HUES64 (cell line): Measurements from ENCODE around the gene KRT34.

Source experiments
- H3K27ac ChIP-seq: 2 replicates; pipeline ENCODE4 v1.7.0; 2013; ENCODE audit warnings: low read depth, low read length, inconsistent platforms
- H3K27me3 ChIP-seq: 2 replicates; pipeline ENCODE4 v1.6.1; 2013; ENCODE audit warnings: mild to moderate bottlenecking, low read length; ENCODE audit not compliant: insufficient read depth
- H3K36me3 ChIP-seq: 2 replicates; pipeline ENCODE4 v1.6.1; 2013; ENCODE audit warnings: mild to moderate bottlenecking, low read length; ENCODE audit not compliant: insufficient read depth
- H3K4me1 ChIP-seq: 2 replicates; pipeline ENCODE4 v1.6.1; 2013; ENCODE audit warnings: mild to moderate bottlenecking, low read length, moderate library complexity; ENCODE audit not compliant: insufficient read depth
- H3K4me3 ChIP-seq: 2 replicates; pipeline ENCODE4 v1.5.1; 2013; ENCODE audit warnings: mild to moderate bottlenecking, low read length, moderate library complexity
- H3K9ac ChIP-seq: 2 replicates; pipeline ENCODE4 v1.6.1; 2013; ENCODE audit warnings: mild to moderate bottlenecking, low read depth, low read length
- H3K9me3 ChIP-seq: 2 replicates; pipeline ENCODE4 v1.6.1; 2013; ENCODE audit warnings: low read depth, low read length; ENCODE audit not compliant: insufficient read depth
- WGBS: fragments of 150-250, 120-280 bp; methylation state at CpG from one replicate; pipeline ENCODE4 v1.1.7; 2013; ENCODE audit warnings: missing lambda C conversion rate; 5-methylcytosine and 5-hydroxymethylcytosine counted together

KRT34 gene

DNA sequence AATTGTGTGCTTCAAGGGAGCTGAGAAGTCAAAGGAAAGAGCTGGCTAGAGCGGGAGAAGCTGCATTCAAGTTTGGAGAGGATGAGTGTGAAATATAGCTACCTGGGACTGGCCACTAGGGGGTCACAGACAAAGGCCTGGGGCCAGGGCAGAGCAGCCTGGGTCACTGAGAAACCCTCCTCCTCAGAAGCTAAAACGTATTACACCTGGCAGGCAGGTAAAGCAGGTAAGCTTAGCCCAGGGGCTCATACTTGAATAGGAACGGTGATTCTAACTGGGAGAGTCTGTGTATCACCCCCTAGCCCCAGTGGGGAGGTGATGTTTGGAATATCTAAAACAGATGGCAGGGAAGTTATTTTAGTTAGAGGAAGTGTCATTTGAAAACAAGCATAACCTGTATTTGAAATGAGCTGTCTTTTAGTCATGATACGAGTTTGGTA lies 35.5 kb upstream of the KRT34 start:
- H3K9me3 ChIP-seq = no peaks in the 10 kb centered on the region
- H3K27me3 ChIP-seq = no peaks in the 10 kb centered on the region
- H3K27ac ChIP-seq = no peak overlapping the region
- peaks cover 11% of the 10 kb centered on the region; the same call in 1 of the 2 replicates for H3K4me1 ChIP-seq
- no peak overlapping the region for H3K9ac ChIP-seq
- H3K36me3 ChIP-seq = no peaks in the 10 kb centered on the region
- no peak overlapping the region for H3K4me3 ChIP-seq
- WGBS = 55% methylated on average over 4 of the region's 4 CpGs

- Histone ChIP-seq H3K27me3 (no peaks in the 10 kb centered on the region), H3K27ac (no peak overlapping the region), H3K9me3 (no peaks in the 10 kb centered on the region), H3K4me3 (no peak overlapping the region), H3K36me3 (no peaks in the 10 kb centered on the region), H3K9ac (no peak overlapping the region), H3K4me1 (peaks cover 14% of the 10 kb centered on the region; the same call in 1 of the 2 replicates)
- WGBS = 95% methylated on average over 6 of the region's 6 CpGs
These were observed 35.0 kb upstream of the KRT34 start for GRCh38 chr17:41417127-41417526.

GRCh38 chr17:41416479-41416878 lies 34.4 kb upstream of the KRT34 start:
- Histone ChIP-seq H3K9me3 (no peaks in the 10 kb centered on the region), H3K27me3 (no peaks in the 10 kb centered on the region), H3K4me3 (no peak overlapping the region), H3K27ac (no peak overlapping the region), H3K4me1 (peaks cover 20% of the 10 kb centered on the region; the same call in 1 of the 2 replicates), H3K36me3 (no peaks in the 10 kb centered on the region), H3K9ac (no peak overlapping the region)
- WGBS = 97% methylated on average over 5 of the region's 5 CpGs

DNA sequence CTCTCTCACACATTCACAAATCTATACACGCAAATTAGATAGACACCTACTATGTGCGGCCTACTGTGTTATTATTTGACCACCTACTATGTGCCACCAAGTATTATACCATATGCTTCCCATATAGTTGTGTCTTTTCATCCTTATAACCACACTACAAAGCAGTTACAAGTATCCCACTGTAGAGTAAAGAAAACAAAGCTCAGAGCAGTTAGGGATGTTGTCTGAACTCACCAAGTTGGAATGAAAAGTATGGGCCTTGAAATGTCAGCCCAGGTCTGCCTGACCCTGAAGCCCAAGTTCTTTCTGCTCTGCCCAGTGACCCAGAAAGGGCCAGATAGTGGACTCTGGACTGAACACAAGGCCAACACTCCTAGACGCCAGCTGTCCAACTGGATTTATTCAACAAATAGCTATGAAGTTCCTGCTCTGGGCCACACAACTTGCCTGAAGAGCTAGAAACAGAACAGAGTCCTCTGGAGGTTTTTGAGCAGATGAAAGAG lies 33.8 kb upstream of the KRT34 start:
- WGBS = 89% methylated on average over 3 of the region's 3 CpGs
- Histone ChIP-seq H3K36me3 (no peaks in the 10 kb centered on the region), H3K4me3 (no peak overlapping the region), H3K9ac (no peak overlapping the region), H3K4me1 (peaks cover 20% of the 10 kb centered on the region; the same call in 1 of the 2 replicates), H3K27me3 (no peaks in the 10 kb centered on the region), H3K27ac (no peak overlapping the region), H3K9me3 (no peaks in the 10 kb centered on the region)

DNA sequence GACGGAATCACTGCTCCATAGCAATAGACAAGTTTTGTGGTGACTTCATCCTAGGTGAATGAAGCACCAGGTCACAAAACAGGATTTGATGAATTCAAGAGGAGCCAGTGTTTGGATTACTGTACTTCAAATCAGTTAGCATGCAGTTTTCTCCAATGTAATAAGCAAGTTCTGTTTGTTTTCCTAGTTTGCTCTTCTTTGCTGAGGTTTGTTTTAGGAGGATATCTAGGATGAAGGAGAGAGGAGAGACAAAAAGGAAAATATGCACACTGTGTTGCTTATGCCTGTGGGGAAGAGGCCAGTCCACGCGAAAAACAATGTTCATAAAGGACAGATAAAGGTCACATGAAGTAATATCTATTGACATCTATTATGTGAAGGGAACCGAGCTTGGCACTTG lies 33.3 kb upstream of the KRT34 start:
- no peak overlapping the region for H3K9ac ChIP-seq
- no peaks in the 10 kb centered on the region for H3K36me3 ChIP-seq
- H3K4me1 ChIP-seq = peaks cover 20% of the 10 kb centered on the region; the same call in 1 of the 2 replicates
- H3K9me3 ChIP-seq = no peaks in the 10 kb centered on the region
- H3K27me3 ChIP-seq = no peaks in the 10 kb centered on the region
- no peak overlapping the region for H3K27ac ChIP-seq
- WGBS = 91% methylated on average over 4 of the region's 4 CpGs
- H3K4me3 ChIP-seq = no peak overlapping the region

GRCh38 chr17:41413982-41414381 lies 31.9 kb upstream of the KRT34 start:
- Histone ChIP-seq H3K27ac (no peak overlapping the region), H3K4me1 (peaks cover 20% of the 10 kb centered on the region; the same call in 1 of the 2 replicates), H3K27me3 (no peaks in the 10 kb centered on the region), H3K36me3 (no peaks in the 10 kb centered on the region), H3K4me3 (no peak overlapping the region), H3K9me3 (no peaks in the 10 kb centered on the region), H3K9ac (no peak overlapping the region)
- 92% methylated on average over 2 of the region's 2 CpGs for WGBS

DNA sequence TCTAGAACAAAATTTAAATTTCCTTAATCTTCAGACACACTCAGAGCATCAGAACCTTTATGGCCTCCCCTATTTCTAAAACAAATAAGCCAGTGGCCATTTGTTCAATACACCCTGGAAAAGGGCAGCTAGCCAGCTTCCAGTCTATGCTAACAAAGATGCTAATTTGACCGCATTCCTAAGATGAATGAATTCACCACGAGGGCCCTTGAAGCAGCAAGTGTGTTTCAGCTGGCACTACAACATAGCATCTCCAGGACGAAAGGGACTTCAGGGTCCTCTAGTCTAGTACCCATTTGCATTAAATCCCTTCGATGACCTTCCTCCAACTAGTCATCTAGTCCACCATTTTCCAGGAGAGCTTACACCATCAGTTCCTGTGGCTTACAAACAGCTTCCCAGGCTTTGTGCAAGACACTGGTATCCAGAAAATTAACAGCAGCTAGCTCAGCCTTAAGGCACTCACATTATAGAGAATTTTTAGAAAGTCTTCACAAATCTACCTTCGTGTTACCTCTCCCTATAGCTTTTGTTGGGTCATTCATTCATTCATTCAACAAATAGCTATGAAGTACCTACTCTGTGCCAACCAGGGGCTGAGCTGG lies 31.3 kb upstream of the KRT34 start:
- no peak overlapping the region for H3K9ac ChIP-seq
- no peak overlapping the region for H3K4me3 ChIP-seq
- H3K27me3 ChIP-seq = no peaks in the 10 kb centered on the region
- no peaks in the 10 kb centered on the region for H3K9me3 ChIP-seq
- H3K4me1 ChIP-seq = peaks cover 20% of the 10 kb centered on the region; the same call in 1 of the 2 replicates
- H3K27ac ChIP-seq = no peak overlapping the region
- 47% methylated on average over 5 of the region's 5 CpGs for WGBS
- no peaks in the 10 kb centered on the region for H3K36me3 ChIP-seq

DNA sequence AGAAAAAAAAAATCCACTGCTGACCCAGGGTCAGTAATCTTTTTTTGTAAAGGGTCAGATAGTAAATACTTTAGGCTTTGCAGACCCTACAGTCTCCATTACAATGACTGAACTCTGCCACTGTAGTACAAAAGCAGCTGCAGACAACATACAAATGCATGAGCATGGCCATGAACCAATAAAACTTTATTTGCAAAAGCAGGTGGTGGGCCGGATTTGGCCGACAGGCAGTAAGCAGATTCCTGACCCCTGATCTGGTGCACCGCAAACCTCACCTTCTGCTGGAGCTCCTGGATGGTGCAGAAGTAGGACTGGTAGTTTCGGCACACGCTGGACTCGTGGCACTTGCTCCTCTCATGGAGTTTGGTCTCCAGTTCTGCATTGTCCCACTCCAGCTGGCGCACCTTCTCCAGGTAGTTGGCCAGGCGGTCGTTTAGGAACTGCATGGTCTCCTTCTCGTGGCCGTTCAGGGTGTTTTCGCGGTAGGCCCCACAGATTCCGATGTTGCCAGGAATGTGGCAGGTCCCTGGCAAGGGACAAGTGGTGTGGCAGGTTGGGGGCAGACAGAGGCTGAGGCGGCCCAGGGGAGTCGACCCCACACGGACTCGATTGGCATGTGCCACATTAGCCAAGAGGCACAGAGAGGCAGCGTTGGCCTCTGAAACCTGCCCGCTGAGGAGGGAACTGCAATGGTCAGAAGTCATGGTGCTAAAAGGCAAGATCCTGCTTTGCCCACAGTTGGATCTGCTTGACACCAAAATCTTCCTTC lies 29.1 kb upstream of the KRT34 start:
- no peak overlapping the region for H3K9ac ChIP-seq
- no peaks in the 10 kb centered on the region for H3K27me3 ChIP-seq
- no peaks in the 10 kb centered on the region for H3K36me3 ChIP-seq
- no peak overlapping the region for H3K4me3 ChIP-seq
- 95% methylated on average over 20 of the region's 20 CpGs for WGBS
- no peak overlapping the region for H3K27ac ChIP-seq
- H3K9me3 ChIP-seq = no peaks in the 10 kb centered on the region
- H3K4me1 ChIP-seq = peaks cover 20% of the 10 kb centered on the region; the same call in 1 of the 2 replicates

GRCh38 chr17:41407226-41407625 lies 25.1 kb upstream of the KRT34 start:
- no peaks in the 10 kb centered on the region for H3K9me3 ChIP-seq
- no peak overlapping the region for H3K27ac ChIP-seq
- no peaks in the 10 kb centered on the region for H3K36me3 ChIP-seq
- H3K4me3 ChIP-seq = no peak overlapping the region
- H3K27me3 ChIP-seq = no peaks in the 10 kb centered on the region
- H3K9ac ChIP-seq = no peak overlapping the region
- WGBS = 95% methylated on average over 10 of the region's 10 CpGs
- H3K4me1 ChIP-seq = 0 out of 2 replicates have a peak, but pooled peaks cover 7% of the 10 kb centered on the region

GRCh38 chr17:41406205-41406604 lies 24.1 kb upstream of the KRT34 start:
- H3K27ac ChIP-seq = no peak overlapping the region
- H3K9ac ChIP-seq = no peak overlapping the region
- no peaks in the 10 kb centered on the region for H3K36me3 ChIP-seq
- no peaks in the 10 kb centered on the region for H3K27me3 ChIP-seq
- H3K4me1 ChIP-seq = no peaks in the 10 kb centered on the region
- no peaks in the 10 kb centered on the region for H3K9me3 ChIP-seq
- no peak overlapping the region for H3K4me3 ChIP-seq
- 79% methylated on average over 5 of the region's 5 CpGs for WGBS

DNA sequence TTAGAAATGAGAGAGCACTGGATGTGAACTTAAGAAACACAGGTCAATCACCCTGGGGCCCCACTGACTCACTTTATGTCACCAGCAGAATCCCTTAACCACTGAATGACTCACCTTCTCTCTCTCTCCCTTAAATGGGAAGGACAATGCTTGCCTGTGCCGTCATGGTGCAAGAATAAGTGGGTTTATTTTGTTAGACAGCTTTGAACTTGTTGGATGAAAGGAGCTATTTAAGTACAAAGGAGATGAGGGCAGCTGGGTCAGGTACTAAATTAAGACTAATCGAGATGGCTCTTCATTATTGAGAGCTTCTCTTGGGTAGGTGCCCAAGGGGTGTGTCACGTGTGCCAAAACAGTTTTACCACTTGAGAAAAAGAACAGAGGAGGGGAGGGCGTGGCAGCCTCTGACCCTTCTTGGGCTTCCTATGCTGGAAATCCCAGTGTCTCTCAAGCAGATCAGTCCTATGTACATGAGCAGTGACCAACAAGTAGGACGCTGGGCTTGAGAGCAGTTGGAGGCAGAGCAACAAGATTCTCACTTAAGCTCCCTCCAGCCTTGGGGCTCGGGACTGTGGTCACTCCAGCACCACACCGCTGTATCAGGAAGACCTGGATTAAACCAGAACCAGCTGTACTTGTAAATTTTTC lies 22.0 kb upstream of the KRT34 start:
- H3K9ac ChIP-seq = no peak overlapping the region
- H3K4me1 ChIP-seq = no peaks in the 10 kb centered on the region
- H3K4me3 ChIP-seq = no peak overlapping the region
- H3K9me3 ChIP-seq = no peaks in the 10 kb centered on the region
- H3K27ac ChIP-seq = no peak overlapping the region
- H3K36me3 ChIP-seq = no peaks in the 10 kb centered on the region
- 85% methylated on average over 7 of the region's 7 CpGs for WGBS
- H3K27me3 ChIP-seq = no peaks in the 10 kb centered on the region
